H1 (cell line): ENCODE measurements around the gene YIF1B. TPM values are rescaled to one million over a fixed set of nuclear protein-coding genes. Genes with fewer than 3 reads are reported as not detected.

Experiments
- CTCF ChIA-PET: fragments of 300-600 bp; sonication (Branson Sonifier 250); formaldehyde crosslinking; loops from one replicate; lab custom pipeline; 2021; ENCODE audit not compliant: partially characterized antibody; lab: Charles Lee
- POLR2A ChIA-PET: fragments of 300-600 bp; sonication (Branson Sonifier 250); formaldehyde crosslinking; loops from one replicate; lab custom pipeline; 2021; ENCODE audit warnings: inconsistent platforms; ENCODE audit not compliant: partially characterized antibody; lab: Charles Lee
- DNase-seq, 2 experiments: peaks; one replicate each; pipeline versions ENCODE4 v3.0.0 to v3.0.0-alpha.2; 2010 to 2022; ENCODE audit warnings: low spot score in 2 of 2, low read depth in 1 of 2, mixed read lengths in 1 of 2
- FAIRE-seq: peaks from 2 replicates; lab custom pipeline; 2011; peaks lifted over from hg19 to GRCh38; lab: Jason Lieb, UNC
- H2AFZ ChIP-seq: 2 replicates; pipeline ENCODE4 v1.8.1; 2012; ENCODE audit warnings: low read length, inconsistent platforms
- H2AK5ac ChIP-seq: 2 replicates; pipeline ENCODE4 v1.6.1; 2013; ENCODE audit warnings: low read depth, low read length
- H2BK120ac ChIP-seq: replicated peaks from 2 replicates; pipeline ENCODE3; 2013; ENCODE audit warnings: low read depth, low read length, inconsistent platforms
- H2BK12ac ChIP-seq: 2 replicates; pipeline ENCODE4 v1.6.1; 2013; ENCODE audit warnings: low read depth, low read length
- H2BK15ac ChIP-seq: 2 replicates; pipeline ENCODE4 v1.6.1; 2013; ENCODE audit warnings: low read length
- H2BK20ac ChIP-seq: 2 replicates; pipeline ENCODE4 v1.6.1; 2013; ENCODE audit warnings: low read length
- H2BK5ac ChIP-seq: 2 replicates; pipeline ENCODE4 v1.6.1; 2013; ENCODE audit warnings: low read depth, low read length
- H3K14ac ChIP-seq: 2 replicates; pipeline ENCODE4 v1.6.1; 2013; ENCODE audit warnings: inconsistent platforms; ENCODE audit not compliant: insufficient read length
- H3K18ac ChIP-seq: 2 replicates; pipeline ENCODE4 v1.6.1; 2013; ENCODE audit warnings: low read length; ENCODE audit errors: extremely low read depth
- H3K23ac ChIP-seq: 2 replicates; pipeline ENCODE4 v1.6.1; 2013; ENCODE audit warnings: inconsistent platforms; ENCODE audit not compliant: insufficient read length
- H3K23me2 ChIP-seq: 2 replicates; pipeline ENCODE4 v1.6.1; 2013; ENCODE audit warnings: low read depth, low read length
- H3K27ac ChIP-seq: 2 replicates; pipeline ENCODE4 v1.6.1; 2011; ENCODE audit warnings: low read depth, low read length, inconsistent platforms
- H3K27me3 ChIP-seq, 4 experiments: replicated peaks in 1 of 4; 1 replicate in 1 of 4; 2 replicates in 3 of 4; pipeline versions ENCODE4 v1.6.1 to v1.8.1; 2011 to 2013; ENCODE audit warnings: low read length in 3 of 4, mild to moderate bottlenecking in 3 of 4, inconsistent platforms in 2 of 4, mixed read lengths in 2 of 4, moderate library complexity in 1 of 4; ENCODE audit not compliant: control insufficient read depth in 3 of 4, insufficient read depth in 3 of 4; ENCODE audit errors: extremely low read depth in 1 of 4
- H3K36me3 ChIP-seq, 4 experiments: 2 replicates each; pipeline versions ENCODE4 v1.6.1 to v1.8.1; 2011 to 2013; ENCODE audit warnings: mild to moderate bottlenecking in 4 of 4, low read length in 3 of 4, moderate library complexity in 2 of 4, control low read depth in 1 of 4, inconsistent platforms in 1 of 4; ENCODE audit not compliant: insufficient read depth in 4 of 4, control insufficient read depth in 2 of 4
- H3K4ac ChIP-seq: replicated peaks from 2 replicates; pipeline ENCODE3; 2013; ENCODE audit warnings: low read length, low read depth, mixed read lengths, inconsistent platforms; ENCODE audit not compliant: insufficient read length
- H3K4me1 ChIP-seq, 4 experiments: replicated peaks in 1 of 4; 1 replicate in 1 of 4; 2 replicates in 3 of 4; pipeline versions ENCODE4 v1.6.1 to v1.8.1; 2011 to 2013; ENCODE audit warnings: low read length in 3 of 4, inconsistent platforms in 2 of 4, mixed read lengths in 1 of 4; ENCODE audit not compliant: insufficient read depth in 4 of 4, control insufficient read depth in 3 of 4
- H3K4me2 ChIP-seq, 2 experiments: 2 replicates each; pipeline versions ENCODE4 v1.6.1 to v1.8.1; 2011 to 2013; ENCODE audit warnings: low read depth in 2 of 2, low read length in 2 of 2, control low read depth in 1 of 2, inconsistent platforms in 1 of 2, mild to moderate bottlenecking in 1 of 2; ENCODE audit not compliant: insufficient read depth in 1 of 2
- H3K4me3 ChIP-seq, 4 experiments: fragments of 200-600, 300-600 bp in 1 of 4; sonication (generic), shearing (Covaris generic), sonication (Bioruptor Twin) in 1 of 4; 2 replicates each; pipeline versions ENCODE4 v1.5.1 to v1.8.1; 2011 to 2016; ENCODE audit warnings: low read length in 4 of 4, low read depth in 3 of 4, control low read depth in 2 of 4, inconsistent platforms in 2 of 4, mild to moderate bottlenecking in 2 of 4, mixed read lengths in 1 of 4, moderate library complexity in 1 of 4; ENCODE audit not compliant: insufficient read depth in 2 of 4; ENCODE audit errors: extremely low read depth in 1 of 4
- H3K56ac ChIP-seq: replicated peaks from 2 replicates; pipeline ENCODE3; 2013; ENCODE audit warnings: low read depth, mild to moderate bottlenecking, mixed read lengths, low read length, inconsistent platforms; ENCODE audit not compliant: insufficient read length
- H3K79me1 ChIP-seq: 2 replicates; pipeline ENCODE4 v1.6.1; 2013; ENCODE audit warnings: low read depth, low read length, control low read depth
- H3K79me2 ChIP-seq, 2 experiments: 2 replicates each; pipeline versions ENCODE4 v1.6.1 to v1.8.1; 2012 to 2013; ENCODE audit warnings: low read length in 2 of 2, mild to moderate bottlenecking in 2 of 2, inconsistent platforms in 1 of 2; ENCODE audit not compliant: insufficient read depth in 2 of 2, control insufficient read depth in 1 of 2
- H3K9ac ChIP-seq, 4 experiments: replicated peaks in 1 of 4; 1 replicate in 1 of 4; 2 replicates in 3 of 4; pipeline versions ENCODE4 v1.6.1 to v1.8.1; 2011 to 2013; ENCODE audit warnings: low read depth in 3 of 4, low read length in 3 of 4, control low read depth in 2 of 4, mild to moderate bottlenecking in 2 of 4, moderate library complexity in 2 of 4, inconsistent platforms in 1 of 4; ENCODE audit errors: extremely low read depth in 1 of 4
- H3K9me3 ChIP-seq, 2 experiments: 2 replicates each; pipeline versions ENCODE4 v1.6.1 to v1.8.1; 2012 to 2013; ENCODE audit warnings: mild to moderate bottlenecking in 2 of 2, moderate library complexity in 2 of 2, control low read depth in 1 of 2, inconsistent platforms in 1 of 2, low read depth in 1 of 2, low read length in 1 of 2, mixed read lengths in 1 of 2; ENCODE audit not compliant: insufficient read depth in 2 of 2
- H4K20me1 ChIP-seq, 2 experiments: replicated peaks in 1 of 2; 2 replicates each; pipeline versions ENCODE3 to v1.8.1; 2011 to 2013; ENCODE audit warnings: inconsistent platforms in 2 of 2, low read length in 2 of 2, mild to moderate bottlenecking in 1 of 2; ENCODE audit not compliant: insufficient read depth in 2 of 2, control insufficient read depth in 1 of 2
- H4K5ac ChIP-seq: 2 replicates; pipeline ENCODE4 v1.6.1; 2013; ENCODE audit warnings: low read length, low read depth, mixed read lengths, inconsistent platforms; ENCODE audit not compliant: insufficient read length
- H4K8ac ChIP-seq: 2 replicates; pipeline ENCODE4 v1.8.0; 2013; ENCODE audit warnings: mild to moderate bottlenecking, moderate library complexity, low read length, inconsistent platforms; ENCODE audit not compliant: insufficient read depth; ENCODE audit errors: extremely low read depth
- H4K91ac ChIP-seq: replicated peaks from 2 replicates; pipeline ENCODE3; 2013; ENCODE audit warnings: low read length, mixed read lengths, inconsistent platforms; ENCODE audit not compliant: insufficient read length
- ASH2L ChIP-seq: fragments of 200-600, 300-600 bp; sonication (generic); IDR thresholded peaks from one replicate; pipeline ENCODE4 v1.7.1; 2017; ENCODE audit warnings: low read length
- GTF2F1 ChIP-seq: IDR thresholded peaks from 2 replicates; pipeline ENCODE4 v1.6.1; 2012; ENCODE audit warnings: low read depth, low read length, improper control_type of control experiment, borderline replicate concordance
- KDM4A ChIP-seq: IDR thresholded peaks from one replicate; pipeline ENCODE4 v1.7.1; 2012; ENCODE audit warnings: low read depth, mild to moderate bottlenecking, moderate library complexity, low read length, inconsistent platforms; ENCODE audit not compliant: severe bottlenecking
- MAX ChIP-seq: IDR thresholded peaks from 2 replicates; pipeline ENCODE4 v1.6.1; 2012; ENCODE audit warnings: inconsistent platforms
- POU5F1 ChIP-seq: IDR thresholded peaks from 2 replicates; pipeline ENCODE4 v1.6.1; 2011; ENCODE audit warnings: low read depth, mild to moderate bottlenecking, low read length, moderate library complexity
- SRF ChIP-seq: IDR thresholded peaks from 2 replicates; pipeline ENCODE4 v1.6.1; 2011; ENCODE audit warnings: mild to moderate bottlenecking, low read depth, low read length, moderate library complexity
- TEAD4 ChIP-seq: IDR thresholded peaks from 2 replicates; pipeline ENCODE4 v1.6.1; 2012; ENCODE audit warnings: low read depth, low read length, inconsistent platforms, mixed read lengths
- ZNF274 ChIP-seq: IDR thresholded peaks from 2 replicates; pipeline ENCODE4 v1.7.0; 2012; ENCODE audit warnings: low read length, borderline replicate concordance; ENCODE audit errors: extremely low read depth
- whole genome bisulfite sequencing, 2 experiments: shearing (Covaris generic) in 1 of 2; methylation state at CpG; one replicate each; pipeline versions ENCODE4 v1.1.6 to v1.1.7; 2013 to 2015; ENCODE audit warnings: low lambda C conversion rate in 2 of 2, mixed read lengths in 2 of 2, inconsistent platforms in 1 of 2, low coverage in 1 of 2, missing lambda C conversion rate in 1 of 2; ENCODE audit not compliant: insufficient replicate concordance in 2 of 2, insufficient coverage in 1 of 2, insufficient read length in 1 of 2; ENCODE audit errors: extremely low coverage in 1 of 2, missing lambda C conversion rate in 1 of 2; 5-methylcytosine and 5-hydroxymethylcytosine counted together
- polyA plus RNA-seq, 7 experiments: library from polyadenylated mRNA; depleted of rRNA in 3 of 7; stranded (reverse) in 5 of 7; unstranded in 2 of 7; fragments of >200 nt in 5 of 7; fragments of 200-250 nt in 2 of 7; gene quantifications; 1 replicate in 5 of 7; 2 replicates in 1 of 7; 4 replicates in 1 of 7; pipeline versions ENCODE4 v1.2.1 to v1.2.3, GENCODE V29; 2011 to 2013; ENCODE audit warnings: missing spikeins in 2 of 7, mixed read lengths in 2 of 7
- total RNA-seq: library from RNA; stranded (reverse); fragmentation: NEBNext Ultra II Directional; extraction: Animal tissue kit (Norgen Biotek cat#: 25700); gene quantifications from 2 replicates; pipeline ENCODE4 v1.2.1, GENCODE V29; 2021

Gene YIF1B
- total and polyA plus RNA-seq, 2 of the 8 experiments (the other 6 are each of a cell fraction or from before 2014, with no cell fraction given): 89.6 to 305 TPM

GRCh38 chr19:38352611-38353010 lies 36.9 kb upstream of the YIF1B start:
- no peak overlapping the region for H3K9ac ChIP-seq
- no peak overlapping the region for H2BK5ac ChIP-seq
- H3K4ac ChIP-seq: no peak overlapping the region
- no peaks in the 10 kb centered on the region; a peak in 1 of 7 replicates for H3K27me3 ChIP-seq
- no peak overlapping the region for H3K27ac ChIP-seq
- H2AFZ ChIP-seq: no peak overlapping the region
- no peak overlapping the region for H3K56ac ChIP-seq
- no peak overlapping the region for H2BK120ac ChIP-seq
- H3K4me2 ChIP-seq: no peak overlapping the region
- H3K23ac ChIP-seq: no peak overlapping the region
- no peaks in the 10 kb centered on the region for H3K79me2 ChIP-seq
- ChIA-PET CTCF (interaction anchor here (0.9 to 3.8 kb wide), 4 partner anchors 8 to 99 kb away, joined by 3 to 15 read pairs (median 10); no protein-coding TSS in a partner anchor), POLR2A (interaction anchor here (0.9 to 1.5 kb wide), 3 partner anchors 8 to 13 kb away, joined by 3 to 4 read pairs (median 4); no protein-coding TSS in a partner anchor)
- no peaks in the 10 kb centered on the region for H3K23me2 ChIP-seq
- H4K5ac ChIP-seq: no peak overlapping the region
- TF ChIP-seq SRF: no peak
- no peak for TF ChIP-seq POU5F1
- no peak for TF ChIP-seq ASH2L
- TF ChIP-seq MAX: no peak
- no peak for TF ChIP-seq TEAD4
- no peak for TF ChIP-seq GTF2F1
- TF ChIP-seq ZNF274: no peak
- TF ChIP-seq KDM4A: no peak
- no peak overlapping the region for H4K91ac ChIP-seq
- H2BK15ac ChIP-seq: no peak overlapping the region
- H4K20me1 ChIP-seq: no peaks in the 10 kb centered on the region
- H3K4me1 ChIP-seq: no peaks in the 10 kb centered on the region
- peak overlapping the region; percentile 39; the same call in 1 of the 2 replicates for H2BK12ac ChIP-seq
- no peak overlapping the region for H2BK20ac ChIP-seq
- H2AK5ac ChIP-seq: no peak overlapping the region
- no peak overlapping the region for H4K8ac ChIP-seq
- H3K4me3 ChIP-seq: no peak overlapping the region
- no peaks in the 10 kb centered on the region for H3K79me1 ChIP-seq
- no peaks in the 10 kb centered on the region for H3K9me3 ChIP-seq
- H3K36me3 ChIP-seq: no peaks in the 10 kb centered on the region
- FAIRE-seq: no peak
- no peak overlapping the region for H3K14ac ChIP-seq
- no peak overlapping the region for H3K18ac ChIP-seq
- DNase-seq: no peak
- 96% methylated on average over 6 of the region's 8 CpGs; no CpG with 5 or more reads in 1 of the 2 experiments for WGBS, 2 experiments
